ENCODE results near the gene NEK6.

NEK6 gene

DNA sequence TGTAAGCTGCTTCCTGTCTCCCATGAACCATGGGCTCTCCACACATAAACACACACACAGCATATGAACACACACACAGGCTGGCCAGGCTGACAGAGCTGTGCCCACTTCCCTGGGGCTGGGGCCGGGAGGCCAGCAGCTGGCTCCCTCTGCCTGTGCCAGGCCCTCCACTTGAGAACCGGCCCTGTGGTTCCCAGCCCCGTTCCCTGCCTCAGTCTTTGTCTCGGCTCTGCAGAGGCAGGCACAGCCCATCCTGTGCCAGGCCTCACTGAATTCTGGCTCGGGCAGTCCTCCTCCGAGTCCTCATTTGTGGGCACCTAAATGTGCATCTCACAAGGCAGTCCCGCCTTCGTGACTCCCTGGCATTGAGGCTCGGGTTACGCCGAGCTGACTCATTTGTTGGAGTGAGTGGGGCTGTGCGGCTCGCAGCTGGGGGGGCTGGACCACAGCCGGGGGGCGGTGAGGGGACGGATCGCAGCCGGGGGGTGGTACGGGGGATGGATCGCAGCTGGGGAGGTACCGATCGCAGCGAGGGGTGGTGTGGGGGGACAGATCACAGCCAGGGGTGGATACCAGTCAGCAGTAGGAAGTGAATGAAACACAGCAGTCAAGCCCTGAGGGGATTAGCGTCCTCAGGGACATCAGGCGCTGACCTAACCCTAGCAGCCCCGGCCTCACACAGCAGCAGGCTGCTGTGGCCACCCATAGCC, 85.2 kb downstream of the NEK6 start:
- peak; percentile 62 for DNase-seq (ENCODE audit: low read depth)

DNA sequence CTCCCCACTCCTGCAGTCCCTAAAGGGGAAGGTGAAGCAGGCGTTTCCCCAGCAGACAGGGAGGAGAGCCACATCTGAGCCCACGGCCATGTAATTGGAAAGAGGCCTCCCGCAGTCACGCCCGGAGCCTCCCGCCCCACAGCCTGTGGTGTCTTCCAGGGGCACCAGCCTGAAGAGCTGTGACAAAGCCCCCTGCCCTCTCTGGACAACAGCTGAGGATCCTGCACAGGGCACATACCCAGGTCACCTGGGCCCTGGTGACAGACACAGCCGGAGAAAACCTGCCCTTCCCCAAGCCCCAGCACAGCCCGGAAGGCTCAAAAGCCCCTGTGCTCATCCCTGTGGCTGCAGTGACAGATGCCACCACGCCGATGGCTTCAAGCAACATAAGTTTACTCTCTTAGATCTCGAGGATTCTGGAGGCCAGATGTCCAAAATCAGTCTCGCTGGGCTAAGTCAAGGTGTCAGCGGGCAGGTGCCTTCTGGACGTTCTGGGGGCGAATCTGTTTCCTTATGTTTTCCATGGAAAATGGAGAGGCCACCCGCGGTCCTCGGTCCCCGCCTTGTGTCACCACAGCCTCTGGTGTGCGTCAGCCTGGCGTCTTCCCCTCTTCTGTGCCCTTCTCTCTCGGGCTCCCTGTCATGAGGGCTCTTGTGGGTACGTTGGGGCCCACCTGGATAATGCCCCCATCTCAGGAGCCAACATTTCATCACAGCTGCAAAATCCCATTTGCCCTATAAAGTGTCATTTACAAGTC, 86.0 kb downstream of the NEK6 start:
- no peak for DNase-seq (ENCODE audit: low read depth)

DNA sequence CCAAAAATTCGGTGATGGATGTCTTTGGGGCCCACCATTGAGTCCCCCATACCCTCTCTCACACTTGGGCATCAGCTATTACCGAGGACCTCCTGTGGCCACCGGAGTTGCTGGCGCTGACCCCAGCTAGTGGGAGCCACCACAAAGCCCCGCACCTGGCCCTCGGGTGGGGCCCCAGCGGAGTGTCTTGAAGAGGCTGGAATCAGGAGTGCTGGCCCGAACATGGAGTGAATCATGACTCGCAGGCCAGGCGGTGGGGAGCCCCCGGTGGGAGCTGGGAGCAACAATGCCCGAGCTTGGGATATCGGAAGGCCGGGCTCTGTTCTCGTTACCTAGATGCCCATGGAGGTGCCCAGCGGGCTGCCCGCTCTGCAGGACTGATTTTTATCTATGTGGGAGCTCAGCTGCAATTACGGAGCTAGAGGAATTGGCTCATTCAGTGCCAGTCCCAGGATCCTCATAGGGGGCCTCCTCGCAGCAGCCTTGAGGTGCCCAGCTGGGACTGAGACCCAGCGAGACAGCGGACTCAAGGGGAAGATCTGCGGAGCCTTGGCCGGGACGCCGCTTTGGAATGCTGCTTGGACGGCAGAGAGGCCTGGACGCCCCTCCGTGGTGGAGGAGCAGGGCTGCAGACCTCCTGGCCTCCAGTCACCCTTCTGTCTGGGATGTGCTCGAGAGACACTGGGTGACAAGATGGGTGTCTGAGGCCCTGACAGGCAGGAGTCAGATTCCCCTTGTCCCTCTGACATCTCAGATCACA, 86.7 kb downstream of the NEK6 start:
- no peak for DNase-seq (ENCODE audit: low read depth)

DNA sequence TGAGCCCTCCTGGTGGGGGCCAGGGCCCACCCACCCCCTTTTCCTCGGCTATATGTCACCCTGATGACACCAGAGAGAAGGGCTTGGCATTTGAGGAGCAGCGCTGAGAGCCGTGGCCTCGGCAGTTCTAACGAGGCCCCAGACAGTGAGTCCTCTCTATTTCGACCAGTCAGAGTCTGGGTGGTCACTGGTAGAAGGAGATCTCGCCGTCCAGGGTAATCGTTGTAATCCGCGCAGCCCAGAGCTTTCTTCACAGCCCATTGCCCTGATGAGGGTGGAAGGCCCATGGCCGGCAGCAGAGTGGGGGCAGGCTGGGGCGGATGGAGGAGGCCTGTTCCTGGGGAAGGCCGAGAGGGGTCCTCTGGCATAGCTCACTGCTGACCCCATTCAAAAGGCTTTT, 87.3 kb downstream of the NEK6 start:
- no peak for DNase-seq (ENCODE audit: low read depth)

DNA sequence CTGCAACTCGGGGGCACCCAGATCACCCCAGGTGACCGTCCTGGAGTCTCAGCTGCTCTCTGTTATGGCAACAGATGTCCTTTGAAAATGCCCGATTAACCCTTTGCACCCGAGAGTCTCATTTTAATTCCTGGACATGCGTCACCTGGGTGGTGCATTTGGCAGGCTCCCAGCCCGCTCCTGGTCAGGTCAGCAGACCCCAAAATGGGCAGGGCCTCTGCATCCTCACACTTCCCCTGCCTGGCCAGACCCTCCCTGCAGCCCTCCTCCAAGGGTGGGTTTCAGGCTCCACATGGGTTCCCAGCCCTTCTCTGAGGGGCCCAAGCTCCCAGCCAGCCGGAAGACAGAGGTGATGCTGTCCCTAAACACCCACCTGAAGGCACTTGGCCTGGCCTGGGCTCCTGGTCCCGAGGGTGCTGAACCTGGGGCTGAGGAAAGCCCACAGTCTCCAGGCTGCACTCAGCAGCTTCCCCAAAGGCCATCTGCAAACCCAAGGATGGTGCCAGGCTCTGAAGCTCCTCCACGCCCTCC, 88.1 kb downstream of the NEK6 start:
- no peak for DNase-seq (ENCODE audit: low read depth)

DNA sequence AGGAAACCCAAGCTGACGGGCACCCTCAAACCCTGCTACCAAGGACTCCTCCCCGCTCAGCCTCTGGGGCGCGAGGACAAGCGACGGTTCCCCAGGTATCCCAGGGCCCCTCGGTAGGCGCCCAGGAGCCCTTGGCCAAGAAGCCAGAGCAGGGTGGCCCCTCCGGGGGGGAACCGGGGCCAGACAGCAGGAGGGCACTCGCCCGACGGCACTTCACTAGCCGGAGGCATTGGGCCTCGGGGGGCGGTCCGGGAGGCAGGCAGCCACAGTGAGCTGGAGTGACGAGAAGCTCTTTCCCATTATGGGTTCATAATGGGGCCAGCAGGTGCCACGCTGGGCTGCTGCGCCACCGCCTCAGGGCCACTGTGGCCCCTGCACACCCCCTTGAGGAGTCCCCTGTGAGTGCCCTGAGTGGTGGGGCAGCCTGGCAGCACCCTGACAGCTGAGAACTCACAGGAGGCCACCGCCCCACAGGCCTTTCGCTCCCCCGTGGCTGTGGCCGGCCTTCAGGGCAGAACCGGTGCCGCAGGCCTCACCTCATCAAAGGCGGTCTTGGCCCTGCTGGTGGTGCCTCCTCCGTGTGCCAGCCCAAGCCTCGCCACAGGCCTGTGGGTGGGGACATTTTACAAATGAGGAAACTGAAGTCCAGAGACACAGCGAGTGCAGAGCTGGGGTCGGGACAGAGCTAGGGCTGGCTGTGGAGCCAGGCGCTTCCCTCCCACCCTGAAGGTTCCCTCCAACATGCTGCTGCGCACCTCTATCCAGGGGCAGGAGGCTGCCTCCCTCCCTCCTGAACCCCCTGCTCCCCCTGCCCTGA, 88.8 kb downstream of the NEK6 start:
- DNase-seq (ENCODE audit: low read depth): no peak

DNA sequence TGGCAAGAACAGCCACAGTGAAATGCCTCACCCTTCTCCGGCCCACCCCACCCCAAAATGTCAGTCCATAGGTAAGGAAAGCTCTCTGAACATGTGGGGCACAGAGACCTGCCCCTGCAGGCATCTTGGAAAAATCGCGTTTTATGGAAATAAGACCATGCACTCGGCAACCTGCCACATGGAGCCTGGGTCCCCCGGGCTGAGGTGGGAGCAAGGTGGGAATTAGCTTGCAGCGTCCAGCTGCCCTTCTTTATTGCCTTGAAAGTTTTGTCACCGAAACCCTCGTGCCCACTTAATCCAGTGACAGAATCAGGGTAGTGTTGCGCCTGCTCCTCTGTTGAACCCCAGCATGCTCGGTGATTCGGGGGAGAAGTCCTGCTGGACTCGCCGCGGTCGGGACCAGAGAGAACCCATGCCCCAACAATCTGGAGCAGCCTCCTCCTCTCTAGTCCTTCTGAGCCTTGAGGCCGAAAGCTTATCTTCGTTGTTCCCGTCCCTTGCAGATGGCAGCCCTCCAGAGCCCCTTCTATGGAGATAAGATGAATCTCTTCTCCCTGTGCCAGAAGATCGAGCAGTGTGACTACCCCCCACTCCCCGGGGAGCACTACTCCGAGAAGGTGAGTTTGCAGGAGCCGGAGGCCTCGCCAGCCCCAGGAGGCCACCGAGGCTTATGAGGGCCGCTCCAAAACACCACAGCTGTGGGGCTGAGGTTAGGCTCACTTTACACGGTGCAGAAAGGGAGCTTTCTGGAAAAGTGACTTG, 89.6 kb downstream of the NEK6 start:
- no peak for DNase-seq (ENCODE audit: low read depth)

DNA sequence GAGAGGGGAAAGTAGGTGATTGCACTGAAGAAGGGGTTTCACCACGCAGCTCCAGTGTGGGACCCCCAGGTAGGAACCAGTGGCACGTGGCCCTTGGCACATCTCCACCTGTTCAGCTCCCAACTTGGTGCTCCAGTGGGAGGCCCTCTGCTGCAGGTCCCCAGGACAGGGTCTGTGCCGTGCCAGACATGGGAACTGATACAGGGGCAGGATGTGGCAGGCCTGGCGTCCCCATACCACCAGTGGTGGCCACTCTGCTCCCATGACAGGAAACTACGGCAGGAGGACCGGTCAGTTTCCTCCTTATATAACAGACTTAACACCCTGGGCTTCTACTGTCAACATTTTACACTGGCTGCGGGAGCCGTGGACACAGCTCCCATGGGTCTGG, 90.2 kb downstream of the NEK6 start:
- no peak for DNase-seq (ENCODE audit: low read depth)

DNA sequence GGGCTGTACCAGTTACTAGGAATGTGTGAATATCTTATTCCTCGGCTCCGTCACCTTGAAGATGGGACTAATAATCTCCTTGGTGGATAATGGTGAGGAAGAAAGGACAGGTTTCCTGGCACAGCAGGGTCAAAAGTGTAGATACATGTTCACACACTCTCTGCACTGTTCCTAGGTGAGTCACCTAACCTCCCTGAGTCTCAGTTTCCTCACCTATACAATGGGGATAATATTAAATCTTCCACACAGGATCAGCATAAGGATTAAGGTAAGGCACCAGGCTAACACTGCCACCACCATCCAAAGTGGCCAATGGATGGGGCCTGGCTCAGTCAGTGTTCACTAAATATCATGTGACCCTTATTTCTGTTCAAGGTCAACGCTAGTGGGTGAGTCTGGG, 90.6 kb downstream of the NEK6 start:
- no peak for DNase-seq (ENCODE audit: low read depth)

DNA sequence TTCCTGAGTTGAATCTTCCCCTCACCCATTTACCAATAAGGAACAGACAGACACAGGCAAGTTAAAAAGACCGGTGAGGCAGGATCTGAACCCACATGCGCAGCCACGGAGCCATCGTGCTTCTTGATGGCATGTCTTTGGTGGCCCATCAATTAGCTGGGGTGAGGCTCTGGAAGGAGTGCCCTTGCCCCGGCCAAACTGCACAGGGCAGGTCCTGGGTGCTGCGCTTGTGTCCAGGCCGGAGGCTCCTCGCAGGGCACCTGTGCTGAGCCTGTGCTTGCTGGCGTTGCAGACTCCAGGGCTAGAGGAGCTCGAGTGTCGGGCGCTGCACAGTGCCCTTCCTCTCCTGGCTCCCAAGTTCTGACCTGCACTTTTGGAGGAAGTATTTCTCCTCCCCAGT, 91.1 kb downstream of the NEK6 start:
- no peak for DNase-seq (ENCODE audit: low read depth)

DNA sequence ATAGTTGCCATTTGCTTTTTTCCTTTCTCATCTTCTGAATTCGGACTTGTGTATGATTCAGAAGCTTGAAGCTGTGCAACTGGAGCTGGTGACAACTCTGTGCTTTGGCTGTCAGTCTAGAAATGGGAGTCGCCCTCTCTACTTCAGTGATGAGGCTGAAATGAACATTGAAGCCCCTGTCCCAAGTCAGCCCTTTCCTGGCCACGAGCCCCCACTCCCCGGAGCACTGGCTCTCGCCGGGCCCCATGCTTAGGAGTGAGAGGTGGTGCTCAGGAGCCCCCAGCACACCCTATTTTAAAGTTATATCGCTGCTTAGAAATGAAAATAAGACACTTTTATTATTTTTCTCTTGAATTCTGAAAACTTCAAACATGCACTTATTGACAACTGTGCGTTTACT, 91.5 kb downstream of the NEK6 start:
- no peak for DNase-seq (ENCODE audit: low read depth)

DNA sequence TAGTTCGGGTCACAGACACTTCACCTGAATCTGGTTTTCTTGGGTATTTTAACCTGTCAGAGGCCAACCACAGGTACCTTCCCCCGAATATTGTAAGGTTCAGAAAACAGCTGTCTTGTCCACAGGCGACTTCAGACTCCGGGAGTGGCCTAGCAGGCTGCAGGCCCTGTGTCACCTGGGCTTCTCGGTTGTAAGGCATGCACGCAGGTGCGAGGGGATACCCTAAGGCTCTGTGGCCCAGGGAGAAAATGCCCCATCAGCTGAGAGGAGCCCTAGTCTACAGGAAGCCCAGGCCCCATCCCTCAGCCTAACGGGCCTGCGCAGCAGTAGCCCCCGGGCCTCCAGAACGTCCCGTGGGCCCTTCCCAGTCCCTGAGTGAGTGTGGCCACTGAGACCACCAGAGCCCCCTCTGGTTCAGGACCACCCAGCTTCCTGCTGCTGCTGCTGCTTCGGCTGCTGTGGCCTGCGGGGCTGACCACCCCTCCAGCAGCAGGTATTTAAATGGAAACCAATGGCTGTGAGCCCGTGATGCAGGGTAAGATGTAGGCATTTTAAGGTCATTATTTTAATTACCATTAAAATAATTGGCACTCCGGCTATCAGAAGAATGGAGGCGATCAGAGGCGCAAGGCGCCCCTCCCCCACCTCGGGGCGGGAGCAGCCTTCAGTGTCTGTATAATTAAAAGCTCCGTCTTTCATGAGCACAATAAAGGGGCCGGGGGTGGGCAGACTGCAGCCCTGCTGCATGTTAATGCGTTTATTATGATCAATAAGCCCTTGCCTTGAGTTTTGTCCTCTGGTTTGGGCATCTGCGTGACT, 92.1 kb downstream of the NEK6 start:
- no peak for DNase-seq (ENCODE audit: low read depth)

DNA sequence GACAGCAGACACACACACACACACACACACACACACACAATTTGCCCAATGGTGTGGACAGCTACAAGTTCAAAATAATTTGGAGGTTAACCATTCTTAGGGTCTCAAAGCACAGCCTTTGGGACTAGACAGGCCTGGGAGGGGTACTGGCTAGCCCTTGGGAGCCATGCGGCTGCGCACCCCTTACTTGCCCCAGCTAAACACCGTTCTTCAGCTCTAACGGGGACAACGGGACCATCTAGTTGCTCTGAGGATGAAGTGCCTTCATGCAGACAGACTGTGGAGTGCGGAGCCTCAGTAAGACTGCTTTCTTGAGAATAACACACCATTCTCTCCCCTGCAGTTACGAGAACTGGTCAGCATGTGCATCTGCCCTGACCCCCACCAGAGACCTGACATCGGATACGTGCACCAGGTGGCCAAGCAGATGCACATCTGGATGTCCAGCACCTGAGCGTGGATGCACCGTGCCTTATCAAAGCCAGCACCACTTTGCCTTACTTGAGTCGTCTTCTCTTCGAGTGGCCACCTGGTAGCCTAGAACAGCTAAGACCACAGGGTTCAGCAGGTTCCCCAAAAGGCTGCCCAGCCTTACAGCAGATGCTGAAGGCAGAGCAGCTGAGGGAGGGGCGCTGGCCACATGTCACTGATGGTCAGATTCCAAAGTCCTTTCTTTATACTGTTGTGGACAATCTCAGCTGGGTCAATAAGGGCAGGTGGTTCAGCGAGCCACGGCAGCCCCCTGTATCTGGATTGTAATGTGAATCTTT, 92.9 kb downstream of the NEK6 start:
- DNase-seq (ENCODE audit: low read depth): no peak

DNA sequence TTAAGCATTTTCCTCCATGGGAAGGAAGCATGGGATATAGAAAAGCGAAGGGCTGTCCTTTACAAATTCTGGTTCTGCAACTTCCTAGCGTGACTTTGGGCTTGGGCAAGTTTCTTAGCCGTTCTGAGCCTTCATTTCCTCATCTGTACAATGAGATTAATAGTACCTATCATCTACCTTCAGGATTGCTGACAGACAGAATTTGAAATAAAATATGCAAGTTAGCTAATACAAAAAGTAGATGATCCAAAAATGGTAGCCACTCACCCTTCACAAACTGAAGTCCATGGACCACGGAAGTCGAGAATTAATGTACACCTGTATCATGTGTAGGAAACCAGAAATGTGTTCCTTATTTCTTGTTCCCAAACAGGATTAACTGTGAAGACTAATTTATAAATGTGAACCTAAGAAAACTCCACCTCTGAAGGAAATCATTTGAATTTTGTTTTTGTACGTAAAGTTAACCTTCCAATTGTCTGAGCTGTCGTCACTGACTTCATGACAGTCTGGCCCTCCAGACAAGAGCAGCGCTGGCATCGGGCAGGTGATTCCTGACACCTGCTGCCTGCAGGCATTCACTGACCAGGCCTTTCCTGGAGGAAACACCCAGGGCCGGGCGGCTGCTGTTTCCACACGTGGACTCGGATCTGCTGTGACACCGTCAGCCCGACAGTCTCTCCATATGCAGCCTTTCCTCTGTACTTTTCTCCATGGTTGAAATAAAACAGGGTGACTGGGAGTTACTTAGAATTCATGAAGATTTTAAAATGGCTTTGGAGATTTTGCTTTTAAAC, 94.1 kb downstream of the NEK6 start:
- no peak for DNase-seq (ENCODE audit: low read depth)

DNA sequence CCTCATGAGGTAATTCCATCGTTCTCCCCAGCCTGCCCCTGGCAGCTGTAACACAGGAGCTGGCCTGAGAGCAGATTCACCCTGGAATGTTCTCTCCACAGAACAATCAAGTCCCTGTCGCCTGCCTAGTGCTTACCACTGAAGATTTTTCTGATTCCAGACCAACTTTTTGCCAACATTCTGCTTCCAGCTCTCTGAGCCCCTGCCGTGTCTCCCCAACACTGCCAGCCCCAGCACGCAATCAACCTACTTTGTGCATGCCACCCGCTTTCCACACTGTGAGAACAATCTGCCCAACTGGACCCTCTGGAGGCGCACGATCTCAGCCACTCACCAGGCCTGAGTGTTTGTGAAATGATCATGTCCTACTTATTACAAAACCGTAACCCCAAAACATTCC, 94.9 kb downstream of the NEK6 start:
- no peak for DNase-seq (ENCODE audit: low read depth)

DNA sequence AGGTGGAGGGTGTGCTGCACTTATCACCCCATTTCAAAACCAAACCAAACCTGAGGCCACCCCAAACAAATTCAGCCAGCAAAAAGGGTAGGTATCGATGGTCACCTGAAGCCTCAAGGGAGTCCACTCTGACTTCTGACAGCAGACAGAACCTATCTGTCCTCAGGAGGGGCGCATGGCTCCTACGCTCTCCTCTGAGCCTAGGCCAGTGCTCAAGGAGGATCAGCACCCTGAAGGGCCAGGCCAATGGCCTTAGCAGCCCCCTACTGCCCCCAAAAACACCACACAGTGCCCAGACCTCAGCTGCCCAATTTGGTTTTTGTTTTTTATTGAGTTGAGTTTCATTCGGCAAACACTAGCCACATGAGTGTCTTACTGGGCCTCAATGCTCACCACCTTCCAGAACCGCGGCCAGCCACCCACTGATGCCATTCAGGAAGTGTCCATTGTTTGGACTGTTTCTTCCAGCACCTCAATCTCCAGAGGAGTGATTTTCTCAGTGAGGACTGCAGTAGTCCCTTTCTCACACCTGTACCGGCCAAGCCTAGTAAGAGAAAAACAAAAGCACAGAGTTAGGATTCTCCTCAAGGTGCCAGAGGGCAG, 95.5 kb downstream of the NEK6 start:
- DNase-seq (ENCODE audit: low read depth): no peak

DNA sequence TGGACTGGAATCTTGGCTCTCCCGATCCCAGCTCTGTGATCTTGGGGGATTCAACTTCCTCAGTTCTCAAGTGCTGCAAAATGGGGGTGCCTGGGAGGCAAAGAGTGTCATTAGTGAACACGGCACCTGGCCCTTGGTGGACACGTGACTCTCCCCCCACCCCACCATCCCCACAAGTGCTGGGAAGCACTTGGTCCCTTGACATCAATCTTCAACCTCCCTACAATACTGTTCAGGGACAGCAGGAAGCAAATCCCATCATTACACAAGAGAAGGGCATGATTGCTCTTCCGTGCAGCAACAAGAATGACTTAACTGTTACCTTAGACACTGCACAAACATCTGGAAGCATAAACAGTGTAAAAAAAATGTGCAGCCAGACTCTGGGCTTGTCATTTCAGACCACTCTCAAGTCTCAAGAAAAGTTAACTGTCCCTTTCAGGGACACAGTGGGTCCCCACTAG, 96.1 kb downstream of the NEK6 start:
- no peak for DNase-seq (ENCODE audit: low read depth)

DNA sequence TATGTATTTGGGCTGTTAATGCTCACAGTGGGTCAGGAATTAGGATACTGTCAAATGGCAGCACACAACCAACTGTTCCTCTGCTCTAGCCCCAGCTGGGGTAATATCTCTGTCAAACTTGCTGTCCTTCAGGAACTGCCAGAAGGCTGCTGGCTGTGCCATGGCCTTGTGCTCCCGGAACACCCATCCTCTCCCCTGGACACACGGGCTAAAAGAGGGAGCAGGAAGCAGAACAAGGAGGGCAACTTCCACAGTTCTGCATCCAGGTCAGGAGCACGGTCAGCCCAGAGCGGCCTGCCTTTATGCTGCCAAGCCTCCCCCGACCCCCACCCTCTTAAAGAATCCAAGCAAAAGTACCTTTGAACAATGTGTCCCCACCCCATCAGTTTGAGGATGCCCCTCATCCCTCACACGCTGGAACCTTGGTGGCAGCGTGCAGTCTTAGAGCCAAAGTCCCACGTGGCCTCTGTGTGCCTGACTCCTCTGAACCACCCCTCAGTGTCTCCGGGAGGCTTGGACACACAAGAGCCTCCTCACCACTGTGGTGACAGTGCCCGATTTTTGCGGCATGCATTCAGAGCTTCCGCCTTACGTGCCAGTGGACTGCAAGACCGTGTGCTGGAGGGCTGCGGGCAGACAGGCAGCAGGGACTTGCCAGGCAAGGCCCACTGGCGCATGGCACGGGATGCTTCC, 96.7 kb downstream of the NEK6 start:
- no peak for DNase-seq (ENCODE audit: low read depth)
